Left colon (tissue), 2 donors: ENCODE results near the gene MANBA. TPM values are rescaled to one million over a fixed set of nuclear protein-coding genes. Genes with fewer than 3 reads are reported as not detected.
"Not testable (repeated sequence)": the region's sequence is repeated elsewhere in the genome, so short reads cannot be mapped to it uniquely, and the experiment has no call there.

Experiments
- ATAC-seq: fragments of 200-7000 bp; cut with Tn5 transposase; one replicate; pipeline ENCODE4 v1.9.1; 2020; ENCODE audit warnings: mild to moderate bottlenecking, moderate library complexity
- DNase-seq, 2 donors: peaks; one replicate each; pipeline ENCODE4 v3.0.0-alpha.2; 2020
- intact Hi-C, 2 donors: fragments of 100-400 bp; cut with DNase I in 1 of 2; cut with micrococcal nuclease in 1 of 2; formaldehyde crosslinking; loops; one replicate each; pipeline versions ENCODE4 v1.11.2 to v1.14.0; 2022; cut with DNase I, micrococcal nuclease
- total RNA-seq, 2 donors: library from RNA; stranded (reverse); fragmentation: NEBNext Ultra II Directional; extraction: Animal tissue kit (Norgen Biotek cat#: 25700); gene quantifications; one replicate each; pipeline ENCODE4 v1.2.1, GENCODE V29; 2021
- donor health status: DM: no; HTN: no; CAD: no.
- donor health status: DM: yes; HTN: yes; CAD: no.

Gene MANBA
- total RNA-seq, 2 donors from 2014 or later: 15.8 to 21.1 TPM

- DNase-seq (no peak), ATAC-seq (no peak)
- intact Hi-C loops: no loop called here
Observed at GRCh38 chr4:102732678-102733077, 28.1 kb downstream of the MANBA start.

- intact Hi-C loops: no loop called here
- ATAC-seq (no peak), DNase-seq (no peak)
Observed at GRCh38 chr4:102730968-102731533, 29.7 kb downstream of the MANBA start.

- ATAC-seq, intact Hi-C loops: not testable (repeated sequence)
- peak in 1 of 2 donors; percentile 17 for DNase-seq
Observed at GRCh38 chr4:102729486-102729885, 31.3 kb downstream of the MANBA start.

GRCh38 chr4:102726919-102727318 lies 33.8 kb downstream of the MANBA start:
- intact Hi-C loops, ATAC-seq, DNase-seq: not testable (repeated sequence)

GRCh38 chr4:102726068-102726467 lies 34.7 kb downstream of the MANBA start:
- intact Hi-C loops: no loop called here
- ATAC-seq (no peak), DNase-seq (no peak)

GRCh38 chr4:102725229-102725628 lies 35.5 kb downstream of the MANBA start:
- no peak for DNase-seq
- ATAC-seq: no peak
- intact Hi-C loops: no loop called here

- DNase-seq (no peak), ATAC-seq (no peak)
- intact Hi-C loops: no loop called here
Observed at GRCh38 chr4:102723511-102723910, 37.3 kb downstream of the MANBA start.

- ATAC-seq (no peak), DNase-seq (no peak)
- intact Hi-C loops: no loop called here
Observed at GRCh38 chr4:102722740-102723139, 38.0 kb downstream of the MANBA start.

GRCh38 chr4:102718833-102719575 lies 41.8 kb downstream of the MANBA start:
- ATAC-seq, intact Hi-C loops, DNase-seq: not testable (repeated sequence)

- intact Hi-C loops: no loop called here
- ATAC-seq (peak; percentile 56), DNase-seq (no peak)
Observed at GRCh38 chr4:102717448-102718092, 43.2 kb downstream of the MANBA start.

GRCh38 chr4:102715057-102715456 lies 45.7 kb downstream of the MANBA start:
- ATAC-seq (no peak), DNase-seq (no peak)
- intact Hi-C loops: no loop called here

- ATAC-seq, DNase-seq, intact Hi-C loops: not testable (repeated sequence)
Observed at GRCh38 chr4:102713774-102714173, 47.0 kb downstream of the MANBA start.

- intact Hi-C loops: no loop called here
- DNase-seq: no peak
- no peak for ATAC-seq
Observed at GRCh38 chr4:102713096-102713495, 47.7 kb downstream of the MANBA start.

GRCh38 chr4:102710986-102711385 lies 49.8 kb downstream of the MANBA start:
- DNase-seq: no peak
- ATAC-seq: no peak
- intact Hi-C loops: no loop called here

GRCh38 chr4:102709060-102709459 lies 51.7 kb downstream of the MANBA start:
- ATAC-seq, intact Hi-C loops, DNase-seq: not testable (repeated sequence)

- intact Hi-C loops: no loop called here
- DNase-seq: no peak
- ATAC-seq: no peak
Observed at GRCh38 chr4:102707150-102707549, 53.6 kb downstream of the MANBA start.

GRCh38 chr4:102705391-102705935 lies 55.3 kb downstream of the MANBA start:
- DNase-seq (no peak), ATAC-seq (no peak)
- intact Hi-C loops: no loop called here

GRCh38 chr4:102696758-102697157 lies 64.0 kb downstream of the MANBA start:
- ATAC-seq (no peak), DNase-seq (no peak)
- intact Hi-C loops: no loop called here

- ATAC-seq (no peak), DNase-seq (no peak)
- intact Hi-C loops: no loop called here
Observed at GRCh38 chr4:102694791-102695190, 66.0 kb downstream of the MANBA start.

GRCh38 chr4:102693861-102694260 lies 66.9 kb downstream of the MANBA start:
- ATAC-seq (no peak), DNase-seq (no peak)
- intact Hi-C loops: no loop called here
